ENCODE data around the gene EEF1AKMT2.

The EEF1AKMT2 gene

DNA sequence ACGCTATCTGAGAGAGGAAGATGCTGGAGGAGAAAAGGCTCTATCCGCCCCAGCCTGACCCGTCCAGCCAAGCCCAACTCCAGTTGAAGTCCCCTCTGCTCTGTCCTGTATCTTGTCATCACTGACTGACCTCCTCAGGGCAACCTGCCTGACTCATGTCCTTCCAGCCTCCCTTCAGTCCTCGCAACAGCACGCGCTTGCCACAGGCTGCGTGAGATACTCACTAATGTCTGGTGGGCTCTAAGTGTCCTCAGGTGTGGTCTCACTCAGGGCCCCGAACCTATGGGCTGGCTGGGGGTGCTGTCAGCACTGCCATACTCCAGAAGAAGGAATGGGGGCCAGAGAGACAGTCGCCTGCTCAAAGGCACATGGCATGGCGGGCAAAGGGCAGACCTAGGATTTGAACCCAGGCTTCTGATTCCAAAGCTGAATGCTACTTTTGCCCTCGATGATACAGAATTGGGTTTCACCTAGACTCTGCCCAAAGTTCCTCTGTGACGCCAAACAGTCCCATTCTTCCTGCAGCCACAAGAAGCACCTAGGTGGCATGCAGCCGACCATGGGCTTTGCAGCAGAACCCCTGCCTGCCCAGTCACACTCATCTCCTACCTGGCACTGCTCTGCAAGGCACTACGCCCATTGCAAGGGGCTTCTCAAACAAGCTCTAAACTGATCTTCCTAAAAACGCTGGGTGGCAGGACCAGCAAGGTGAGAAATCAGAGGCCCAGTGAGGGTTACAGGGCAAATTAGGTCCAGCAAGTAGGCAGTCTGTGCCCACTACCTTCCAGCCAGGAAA is 56.0 kb downstream of the EEF1AKMT2 start:
- H3K27ac Mint-ChIP-seq: peak overlapping the region; percentile 92
- DNase-seq (ENCODE audit: low spot score in 2 of 2) (peak in 1 of 2 donors; percentile 43), ATAC-seq (no peak)
- H3K4me3 Mint-ChIP-seq: peak overlapping the region; percentile 89
- peaks cover 44% of the 10 kb centered on the region for H3K36me3 Mint-ChIP-seq
- H3K4me1 Mint-ChIP-seq: peaks cover 97% of the 10 kb centered on the region
- H3K9me3 Mint-ChIP-seq: no peaks in the 10 kb centered on the region

DNA sequence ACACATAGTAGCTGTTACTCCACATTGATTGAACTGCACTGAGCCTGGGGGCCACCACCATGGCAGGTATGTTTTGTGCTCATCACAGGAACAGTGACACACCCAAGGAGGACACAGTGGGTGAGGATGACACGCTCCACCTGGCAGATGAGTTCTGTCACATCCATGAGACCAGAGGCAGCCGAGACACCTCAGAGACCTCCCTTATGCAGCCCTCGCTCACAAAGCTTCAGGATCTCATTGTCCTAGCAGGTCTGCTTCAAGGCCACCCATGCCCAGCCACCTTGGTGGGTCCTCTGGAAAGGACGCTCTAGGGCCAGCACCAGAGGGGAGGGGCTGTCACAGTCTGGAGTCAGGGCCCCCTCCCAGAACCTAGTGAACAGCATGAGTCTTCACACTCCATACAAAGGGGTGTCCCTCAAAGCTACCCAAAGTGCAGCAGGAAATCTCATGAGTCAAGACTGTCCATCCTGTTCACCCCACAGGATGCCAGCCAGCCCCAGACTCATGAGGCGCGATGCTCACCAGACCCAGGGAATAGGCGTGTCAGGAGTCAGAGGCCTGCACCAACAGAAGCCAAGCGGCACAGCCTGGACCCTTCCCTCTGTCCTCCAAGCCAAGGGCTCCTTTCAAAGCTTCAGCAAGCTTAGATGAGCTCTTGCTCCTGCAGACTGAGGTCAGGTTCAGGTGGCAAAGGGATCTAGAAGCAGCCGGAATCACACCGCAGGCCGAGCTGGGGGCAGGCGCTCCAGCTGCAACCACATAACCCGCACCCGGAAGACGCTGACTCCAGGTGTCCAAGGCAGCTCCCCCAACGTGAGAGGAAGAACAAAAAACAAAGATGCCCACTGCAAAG is 57.1 kb downstream of the EEF1AKMT2 start:
- Mint-ChIP-seq H3K9me3 (no peaks in the 10 kb centered on the region), H3K36me3 (peaks cover 33% of the 10 kb centered on the region), H3K4me1 (peaks cover 97% of the 10 kb centered on the region), H3K27ac (peak overlapping the region; percentile 92), H3K4me3 (peak overlapping the region; percentile 89)
- DNase-seq (ENCODE audit: low spot score in 2 of 2): peak in 1 of 2 donors; percentile 56
- ATAC-seq: peak; percentile 54

GRCh38 chr10:124733571-124734245 is 58.0 kb downstream of the EEF1AKMT2 start:
- peak overlapping the region; percentile 89 for H3K4me3 Mint-ChIP-seq
- peaks cover 97% of the 10 kb centered on the region for H3K4me1 Mint-ChIP-seq
- H3K9me3 Mint-ChIP-seq: no peaks in the 10 kb centered on the region
- DNase-seq (ENCODE audit: low spot score in 2 of 2) (no peak), ATAC-seq (no peak)
- H3K36me3 Mint-ChIP-seq: peaks cover 24% of the 10 kb centered on the region
- peak overlapping the region; percentile 92 for H3K27ac Mint-ChIP-seq

DNA sequence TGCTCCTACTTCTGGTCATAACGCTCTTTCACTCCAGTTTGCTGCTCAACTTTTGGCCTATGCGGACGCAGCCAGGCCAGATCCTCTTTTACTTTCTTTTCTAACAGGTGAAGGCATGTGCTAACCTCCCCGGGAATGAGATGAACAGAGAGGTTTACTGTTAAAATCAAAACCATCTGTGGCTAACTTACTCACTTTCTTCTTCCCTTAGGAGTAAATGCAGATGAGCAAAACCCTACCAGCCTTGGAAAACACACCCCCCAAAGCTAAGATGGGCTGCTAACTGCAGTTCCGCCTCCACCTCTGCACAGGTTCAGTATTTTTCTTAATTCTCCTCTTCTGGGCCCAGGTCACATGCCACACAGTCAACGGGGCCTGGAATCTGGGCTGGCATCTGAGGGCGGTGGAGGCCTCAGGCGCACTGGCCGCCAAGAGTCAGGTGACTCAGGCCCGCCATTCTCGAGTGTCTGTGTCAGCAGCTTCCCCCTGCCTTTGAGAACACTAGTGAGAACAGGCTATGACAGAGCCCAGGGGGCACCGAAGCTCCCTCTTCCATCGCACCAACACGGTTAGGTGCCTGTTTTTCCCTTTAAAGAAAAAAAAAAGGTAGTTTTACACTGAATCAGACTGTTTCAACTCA is 58.6 kb downstream of the EEF1AKMT2 start:
- H3K27ac Mint-ChIP-seq: peak overlapping the region; percentile 92
- H3K4me3 Mint-ChIP-seq: peak overlapping the region; percentile 89
- peak; percentile 85 for ATAC-seq
- peaks cover 22% of the 10 kb centered on the region for H3K36me3 Mint-ChIP-seq
- peaks cover 97% of the 10 kb centered on the region for H3K4me1 Mint-ChIP-seq
- H3K9me3 Mint-ChIP-seq: no peaks in the 10 kb centered on the region
- DNase-seq (ENCODE audit: low spot score in 2 of 2): peak; percentile 56 to 83

DNA sequence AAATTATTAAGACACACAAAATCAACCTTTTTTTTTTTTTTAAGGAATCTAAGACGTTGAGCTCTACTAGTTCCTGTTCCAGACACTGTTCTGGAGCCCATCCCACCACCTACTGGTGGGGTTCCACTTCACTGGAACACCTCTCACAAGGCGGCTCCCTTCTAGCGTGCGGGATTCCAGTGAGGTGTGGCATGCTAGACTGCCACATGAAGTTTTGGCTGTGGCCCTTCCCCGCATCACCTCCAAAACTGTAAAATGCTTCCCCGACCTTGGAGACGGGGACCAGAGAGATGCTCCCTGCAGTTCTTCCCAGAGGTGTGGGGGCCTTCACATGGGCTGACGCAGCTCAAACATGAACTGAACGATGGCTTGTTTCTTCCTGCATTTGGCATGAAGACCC is 60.1 kb downstream of the EEF1AKMT2 start:
- peak overlapping the region; percentile 92 for H3K27ac Mint-ChIP-seq
- H3K4me3 Mint-ChIP-seq: peak overlapping the region; percentile 89
- peaks cover 22% of the 10 kb centered on the region for H3K36me3 Mint-ChIP-seq
- H3K9me3 Mint-ChIP-seq: no peaks in the 10 kb centered on the region
- DNase-seq (ENCODE audit: low spot score in 2 of 2) (no peak), ATAC-seq (no peak)
- peaks cover 96% of the 10 kb centered on the region for H3K4me1 Mint-ChIP-seq

GRCh38 chr10:124730790-124731189 is 60.9 kb downstream of the EEF1AKMT2 start:
- no peak for ATAC-seq
- peaks cover 96% of the 10 kb centered on the region for H3K4me1 Mint-ChIP-seq
- no peaks in the 10 kb centered on the region for H3K9me3 Mint-ChIP-seq
- H3K4me3 Mint-ChIP-seq: no peak overlapping the region
- peak overlapping the region; percentile 34 for H3K27ac Mint-ChIP-seq
- H3K36me3 Mint-ChIP-seq: peaks cover 23% of the 10 kb centered on the region
- DNase-seq (ENCODE audit: low spot score in 2 of 2): no peak

DNA sequence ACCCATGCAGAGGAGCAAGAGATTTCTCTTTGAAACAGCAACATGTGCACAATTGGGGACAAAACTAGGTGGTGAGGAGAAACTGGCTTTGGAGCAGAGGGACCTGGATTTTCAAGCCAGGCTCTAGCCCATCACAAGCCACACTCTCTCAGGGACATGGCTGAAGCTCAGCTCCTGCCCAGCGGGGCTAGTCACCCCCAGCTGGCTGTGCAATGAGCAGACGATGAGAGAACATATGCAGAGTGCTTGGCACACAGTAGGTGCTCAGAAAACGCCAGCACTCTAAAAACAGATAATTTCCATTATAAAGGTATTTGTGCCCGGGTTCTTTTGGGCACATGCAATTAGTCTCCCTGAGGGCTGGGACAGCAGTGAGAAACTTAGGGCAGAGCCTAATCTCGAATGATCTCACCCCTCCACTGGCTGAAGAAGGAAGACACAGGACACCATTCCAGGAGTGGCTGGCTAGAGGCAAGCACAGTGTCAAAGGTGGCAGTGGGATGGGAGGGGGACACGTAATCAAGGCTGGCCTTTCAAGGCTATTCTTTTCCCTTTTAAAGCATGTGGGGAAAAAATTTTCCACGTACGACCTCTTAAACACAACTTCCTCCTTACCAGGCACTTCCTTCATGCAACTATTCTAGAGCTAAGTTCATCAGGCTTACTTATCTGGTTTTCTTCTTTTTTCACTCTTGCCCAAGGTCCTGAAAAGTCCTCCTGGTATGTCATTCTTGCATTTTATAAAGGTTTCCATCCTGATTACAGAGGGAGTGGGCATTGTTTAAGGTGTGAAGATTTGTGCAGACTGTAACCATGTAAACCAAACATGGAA is 62.6 kb downstream of the EEF1AKMT2 start:
- ATAC-seq (no peak), DNase-seq (ENCODE audit: low spot score in 2 of 2) (no peak)
- H3K4me1 Mint-ChIP-seq: peaks cover 96% of the 10 kb centered on the region
- peaks cover 37% of the 10 kb centered on the region for H3K36me3 Mint-ChIP-seq
- H3K4me3 Mint-ChIP-seq: peak overlapping the region; percentile 73
- H3K27ac Mint-ChIP-seq: peak overlapping the region; percentile 90
- H3K9me3 Mint-ChIP-seq: no peaks in the 10 kb centered on the region

- Mint-ChIP-seq H3K9me3 (no peaks in the 10 kb centered on the region), H3K4me3 (peak overlapping the region; percentile 73), H3K36me3 (peaks cover 37% of the 10 kb centered on the region), H3K27ac (peak overlapping the region; percentile 90), H3K4me1 (peaks cover 96% of the 10 kb centered on the region)
- ATAC-seq (peak; percentile 63), DNase-seq (ENCODE audit: low spot score in 2 of 2) (no peak)
These were observed 63.4 kb downstream of the EEF1AKMT2 start for GRCh38 chr10:124728071-124728829.

DNA sequence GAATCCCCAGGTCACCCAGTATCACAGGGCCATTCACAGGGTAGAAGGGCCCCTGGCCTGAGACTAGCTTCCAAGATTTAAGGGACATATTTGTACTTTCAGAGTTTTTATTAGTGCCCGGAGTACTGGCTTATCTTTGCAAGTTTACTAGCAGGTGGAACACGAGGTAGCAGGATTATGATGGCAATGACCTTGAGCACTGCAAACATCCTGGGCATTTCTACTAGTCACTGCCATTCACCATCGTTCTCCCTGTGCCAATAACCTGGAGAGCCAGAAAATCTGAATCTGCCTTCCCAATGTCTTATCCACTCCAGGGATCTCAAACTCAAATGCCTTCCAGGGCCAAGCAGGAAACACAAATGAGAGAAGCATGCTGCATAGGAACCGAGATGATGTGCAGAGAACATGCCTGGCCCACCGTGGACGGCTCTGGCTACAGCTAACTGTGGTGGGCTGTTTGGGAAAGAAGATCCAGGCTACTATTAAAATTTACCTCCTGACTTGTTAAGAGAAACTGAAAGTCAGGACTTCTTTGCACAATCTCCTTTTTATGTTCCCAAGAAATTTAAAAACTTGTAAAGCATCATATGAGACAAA is 64.2 kb downstream of the EEF1AKMT2 start:
- H3K4me3 Mint-ChIP-seq: peak overlapping the region; percentile 73
- DNase-seq (ENCODE audit: low spot score in 2 of 2) (no peak), ATAC-seq (no peak)
- H3K4me1 Mint-ChIP-seq: peaks cover 96% of the 10 kb centered on the region
- peaks cover 35% of the 10 kb centered on the region for H3K36me3 Mint-ChIP-seq
- H3K9me3 Mint-ChIP-seq: no peaks in the 10 kb centered on the region
- peak overlapping the region; percentile 90 for H3K27ac Mint-ChIP-seq

DNA sequence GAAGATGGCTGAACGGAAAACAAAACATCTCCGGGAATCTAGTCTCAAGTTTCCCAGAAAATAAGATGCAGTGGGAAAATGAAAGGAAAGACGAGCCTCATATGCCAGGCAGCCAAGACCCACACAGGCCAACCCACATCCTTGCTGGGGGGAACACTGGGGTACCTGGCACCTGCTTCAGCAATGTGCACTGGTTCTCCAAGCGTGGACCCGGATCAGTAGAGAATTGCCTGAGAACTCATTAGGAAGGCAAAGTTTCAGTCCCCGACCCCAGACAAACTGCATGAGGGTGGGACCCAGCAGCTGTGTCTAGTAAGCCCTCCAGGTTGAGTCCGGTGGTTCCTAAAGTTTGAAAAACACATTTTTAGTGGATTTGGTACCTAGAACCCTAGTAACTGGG is 65.9 kb downstream of the EEF1AKMT2 start:
- Mint-ChIP-seq H3K4me3 (peak overlapping the region; percentile 71), H3K27ac (no peak overlapping the region), H3K36me3 (peaks cover 42% of the 10 kb centered on the region), H3K9me3 (no peaks in the 10 kb centered on the region), H3K4me1 (peaks cover 97% of the 10 kb centered on the region)
- ATAC-seq: no peak
- DNase-seq (ENCODE audit: low spot score in 2 of 2): no peak

DNA sequence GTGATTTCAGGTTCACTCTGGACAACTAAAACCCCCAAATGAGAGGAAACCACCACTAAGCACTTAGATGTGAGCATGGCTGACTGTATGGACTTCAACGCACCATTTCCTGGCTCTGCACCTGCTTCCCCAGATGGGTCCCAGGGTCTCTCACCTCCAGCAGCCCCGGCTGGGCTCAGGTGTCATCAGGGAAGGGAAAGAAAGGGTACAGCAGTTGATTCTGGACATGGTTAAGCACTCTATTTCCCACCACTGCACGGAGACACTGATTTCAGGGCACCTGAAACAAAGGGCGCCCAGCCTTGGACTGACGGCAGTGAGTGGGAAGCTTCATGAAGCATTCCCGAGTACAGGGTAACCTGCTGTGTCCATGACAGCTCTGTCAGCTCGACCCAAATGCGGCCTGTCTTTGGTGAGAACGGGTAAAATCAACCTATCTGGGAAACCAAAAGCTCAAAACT is 66.5 kb downstream of the EEF1AKMT2 start:
- Mint-ChIP-seq H3K4me3 (peak overlapping the region; percentile 71), H3K27ac (peak overlapping the region; percentile 96), H3K4me1 (peaks cover 92% of the 10 kb centered on the region), H3K9me3 (no peaks in the 10 kb centered on the region), H3K36me3 (peaks cover 46% of the 10 kb centered on the region)
- ATAC-seq (no peak), DNase-seq (ENCODE audit: low spot score in 2 of 2) (no peak)

DNA sequence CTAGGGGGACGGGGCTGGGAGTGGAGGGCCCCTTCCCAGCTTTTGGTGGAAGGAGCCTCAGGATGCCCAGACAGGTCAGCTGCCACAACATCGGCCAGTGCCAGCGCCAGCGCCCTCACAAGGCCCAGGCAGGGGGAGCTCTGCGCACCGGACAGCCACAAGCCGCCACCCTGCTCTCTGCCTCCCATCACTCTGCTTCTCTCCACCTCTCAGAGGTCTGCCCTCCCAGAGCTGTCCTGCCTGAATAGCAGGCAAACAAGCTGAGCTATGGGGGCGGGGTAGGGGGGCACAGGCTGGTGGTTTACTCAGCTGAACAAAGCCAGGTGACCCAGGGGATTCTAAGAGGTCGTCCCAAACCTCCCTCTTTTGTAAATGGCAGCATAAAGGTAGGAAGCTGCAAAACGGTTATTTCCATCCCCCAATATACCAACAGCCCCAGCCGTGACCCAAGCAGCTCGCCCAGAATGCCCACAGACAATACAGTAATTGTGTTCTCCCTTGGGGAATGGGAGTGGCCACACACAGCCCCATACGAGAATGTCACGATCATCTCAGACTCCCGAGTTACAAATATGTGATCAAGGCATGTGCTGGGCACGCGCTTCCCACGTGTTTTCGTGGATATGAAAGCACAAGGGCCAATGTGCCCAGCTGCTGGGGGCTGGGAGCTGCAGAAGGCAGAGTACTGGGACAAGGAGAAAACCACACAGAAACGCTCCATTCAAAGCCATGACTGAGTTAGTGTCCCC is 67.2 kb downstream of the EEF1AKMT2 start:
- no peak for DNase-seq (ENCODE audit: low spot score in 2 of 2)
- no peaks in the 10 kb centered on the region for H3K9me3 Mint-ChIP-seq
- peak overlapping the region; percentile 96 for H3K27ac Mint-ChIP-seq
- no peak for ATAC-seq
- peak overlapping the region; percentile 71 for H3K4me3 Mint-ChIP-seq
- H3K36me3 Mint-ChIP-seq: peaks cover 53% of the 10 kb centered on the region
- peaks cover 89% of the 10 kb centered on the region for H3K4me1 Mint-ChIP-seq

- Mint-ChIP-seq H3K4me3 (peak overlapping the region; percentile 71), H3K4me1 (peaks cover 89% of the 10 kb centered on the region), H3K27ac (peak overlapping the region; percentile 96), H3K36me3 (peaks cover 59% of the 10 kb centered on the region), H3K9me3 (no peaks in the 10 kb centered on the region)
- DNase-seq (ENCODE audit: low spot score in 2 of 2): no peak
- ATAC-seq: no peak
These were observed 67.9 kb downstream of the EEF1AKMT2 start for GRCh38 chr10:124723826-124724225.

Measured in stimulated activated effector memory CD8-positive, alpha-beta T cell treated with anti-CD3 and anti-CD28 coated beads, Interleukin-12 subunit alpha, Interleukin-12 subunit beta, amount 100 ng/mL, for 72 hours (primary cell).